HT-29 (cell line): ENCODE data around the gene REM2. TPM values are rescaled to one million over a fixed set of nuclear protein-coding genes. Genes with fewer than 3 reads are reported as not detected.

Source experiments
- DNase-seq: peaks from one replicate; pipeline ENCODE4 v3.0.0-alpha.2; 2015; ENCODE audit warnings: low spot score
- total RNA-seq: library from RNA; depleted of rRNA; stranded (reverse); fragments of >200 nt; shearing (Covaris generic); gene quantifications from 2 replicates; pipeline ENCODE4 v1.2.3, GENCODE V29; 2014; rRNA removed

Gene REM2
- 0.18 and 0.53 TPM in 2 replicates for total RNA-seq

DNA sequence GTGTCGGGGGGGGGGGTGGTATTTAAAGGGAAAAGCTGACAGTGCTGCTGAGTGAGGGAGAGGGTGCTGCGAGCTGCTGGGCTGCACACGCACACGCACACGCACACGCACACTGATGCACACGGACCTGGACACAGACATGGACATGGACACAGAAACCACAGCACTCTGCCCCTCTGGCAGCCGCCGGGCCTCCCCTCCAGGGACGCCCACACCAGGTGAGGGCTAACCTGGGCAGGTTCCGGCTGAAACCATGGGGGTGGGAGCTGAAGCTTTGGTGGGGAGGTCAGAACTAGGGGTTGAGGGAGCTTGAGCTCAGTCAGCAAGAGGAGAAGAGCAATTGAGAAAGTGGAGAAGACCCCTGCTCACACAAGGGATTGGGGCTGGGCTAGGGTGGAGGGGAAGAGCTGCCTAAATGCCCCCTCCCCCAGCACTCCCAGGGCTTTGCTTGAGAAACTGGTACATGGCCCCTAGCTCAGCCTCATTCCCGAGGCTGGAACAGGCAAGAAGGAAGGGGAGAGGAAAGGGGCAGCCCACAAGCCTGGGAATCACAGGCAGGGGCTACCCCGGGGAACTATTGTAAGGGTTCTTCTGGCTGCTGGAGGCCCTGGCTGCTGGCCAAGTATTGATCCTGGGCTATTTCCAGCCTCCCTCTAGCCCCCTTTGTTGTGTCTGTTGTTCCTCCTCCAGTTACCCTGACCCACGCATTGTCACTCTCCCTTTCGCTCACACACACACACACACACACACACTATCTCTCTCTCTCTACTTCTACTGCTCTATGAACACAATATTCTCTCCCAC, at the start of gene REM2:
Gene REM2 (plus strand): TSS at position 50 of the 804 bp plus-strand sequence. CDS start 66 bp downstream, at position 116.
- no peak for DNase-seq

DNA sequence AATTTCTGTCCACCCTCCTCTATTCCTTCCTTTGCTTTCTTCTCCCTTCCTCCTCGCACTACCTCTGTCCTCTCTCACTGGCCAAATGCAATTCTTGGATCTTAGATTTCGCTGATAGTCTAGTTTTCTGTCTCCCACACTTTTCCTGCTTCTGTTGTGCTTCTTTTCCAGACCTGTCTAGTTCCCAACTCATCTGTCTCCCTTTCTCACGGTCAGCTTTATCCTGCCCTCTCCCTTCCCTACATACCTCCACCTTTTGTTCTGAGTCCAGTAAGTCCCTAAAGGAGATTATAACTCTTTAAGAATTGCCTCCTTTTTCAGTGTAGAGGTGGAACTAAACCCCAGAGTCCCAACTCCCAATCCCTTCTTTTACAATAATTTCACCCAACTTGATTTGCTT, 47.5 kb upstream of the REM2 start:
- DNase-seq, result no peak

DNA sequence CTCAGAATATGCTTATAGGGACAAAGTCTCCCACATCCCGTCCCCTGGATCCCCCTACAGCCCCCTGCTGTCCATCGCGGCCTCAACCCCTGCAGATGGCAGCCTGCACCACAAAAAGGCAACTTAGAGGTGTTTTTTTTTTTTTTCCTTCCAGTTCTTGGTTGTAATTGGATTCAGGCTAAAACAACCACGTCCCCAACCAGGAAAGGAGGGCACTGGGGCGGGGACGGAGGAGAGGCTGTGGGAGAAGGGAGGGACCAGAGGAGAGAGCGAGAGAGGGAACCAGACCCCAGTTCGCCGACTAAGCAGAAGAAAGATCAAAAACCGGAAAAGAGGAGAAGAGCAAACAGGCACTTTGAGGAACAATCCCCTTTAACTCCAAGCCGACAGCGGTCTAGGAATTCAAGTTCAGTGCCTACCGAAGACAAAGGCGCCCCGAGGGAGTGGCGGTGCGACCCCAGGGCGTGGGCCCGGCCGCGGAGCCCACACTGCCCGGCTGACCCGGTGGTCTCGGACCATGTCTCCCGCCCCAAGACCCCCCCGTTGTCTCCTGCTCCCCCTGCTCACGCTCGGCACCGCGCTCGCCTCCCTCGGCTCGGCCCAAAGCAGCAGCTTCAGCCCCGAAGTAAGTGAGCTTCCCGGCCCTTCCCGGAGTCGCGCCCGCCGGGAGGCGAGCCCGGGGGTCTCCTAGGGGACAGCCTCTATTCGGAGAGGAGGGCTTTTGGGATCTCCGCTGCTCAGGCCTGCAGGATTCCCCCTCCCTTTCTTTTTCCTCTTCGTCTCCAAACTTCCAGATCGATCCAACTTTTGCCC, 46.5 kb upstream of the REM2 start, which contains the start of gene MMP14:
Gene MMP14 (plus strand): TSS at position 285 of the 813 bp plus-strand sequence. CDS start 233 bp downstream, at position 518.
- DNase-seq, result no peak

DNA sequence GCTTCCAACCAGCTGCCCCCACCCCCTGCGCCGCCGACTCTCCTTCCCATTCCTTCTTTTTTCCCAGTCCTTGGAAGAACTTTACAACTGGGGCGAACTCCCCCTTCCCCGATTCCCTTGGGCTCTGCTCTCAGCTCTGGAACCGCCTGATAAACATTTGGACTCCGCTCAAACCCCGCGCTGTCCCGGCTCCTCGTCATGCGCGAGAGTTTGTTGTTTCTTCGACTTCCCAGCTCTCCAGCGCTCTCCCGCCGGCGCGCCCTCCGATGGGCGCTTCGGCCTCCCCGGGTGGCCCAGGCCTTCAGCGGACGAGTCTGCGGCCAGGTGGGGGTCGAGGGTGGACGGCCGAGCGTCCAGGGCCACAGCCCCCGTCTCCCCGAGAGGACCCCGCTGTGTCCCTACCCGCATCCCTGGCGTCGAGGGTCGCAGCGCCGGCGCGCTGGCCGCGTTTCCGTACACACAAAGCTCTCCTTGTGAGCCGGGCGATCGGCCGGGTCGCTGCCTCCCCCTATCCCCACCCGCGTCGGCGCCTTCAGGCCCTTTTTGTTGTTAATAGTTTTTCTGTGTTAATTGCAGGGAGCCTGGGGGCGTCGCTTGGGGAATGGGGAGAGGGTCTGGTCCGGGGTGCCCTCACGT, 45.8 kb upstream of the REM2 start:
- DNase-seq, result no peak

DNA sequence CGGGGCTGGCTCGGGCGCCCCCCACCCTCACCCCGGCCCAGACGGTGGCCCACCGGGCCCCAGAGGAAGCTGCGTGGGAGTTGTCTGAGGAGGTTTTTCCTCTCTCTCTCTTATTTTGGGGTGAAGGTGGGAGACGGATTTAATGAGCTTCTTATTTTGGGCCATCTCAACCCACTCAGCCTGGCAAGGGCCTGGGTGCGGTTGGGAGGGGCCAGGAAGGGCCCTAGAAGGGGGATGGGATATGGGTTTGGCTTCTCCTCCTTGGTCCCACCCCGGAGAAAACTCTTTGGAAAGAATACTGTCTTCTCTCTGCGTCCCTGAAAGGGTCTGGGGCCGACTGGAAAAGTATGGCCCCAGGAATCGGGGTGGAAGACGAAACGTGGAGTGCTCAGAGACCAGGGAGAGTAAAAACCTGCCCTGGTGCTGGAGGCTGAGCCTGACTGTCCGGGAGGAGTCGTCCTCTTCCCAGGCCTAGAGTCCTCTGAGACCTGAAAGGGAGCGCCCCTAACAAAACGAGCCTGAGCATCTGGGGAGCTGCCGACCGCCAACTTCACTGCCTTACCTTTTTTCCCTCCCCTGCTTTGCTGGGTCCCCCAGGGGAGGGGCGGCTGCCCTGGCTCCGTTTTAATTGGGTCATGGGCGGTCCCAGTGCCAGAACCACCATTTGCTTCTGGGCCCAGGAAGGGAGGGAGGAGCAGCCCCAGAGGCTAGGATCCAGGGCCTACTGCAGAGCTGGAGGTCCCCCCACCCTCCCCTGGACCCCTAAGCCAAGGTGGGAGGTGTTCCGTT, 45.1 kb upstream of the REM2 start:
- no peak for DNase-seq

- no peak for DNase-seq
Observed at GRCh38 chr14:22838631-22839041, 44.4 kb upstream of the REM2 start.

- DNase-seq, result no peak
Observed at GRCh38 chr14:22839159-22839779, 43.8 kb upstream of the REM2 start.

- DNase-seq, result no peak
Observed at GRCh38 chr14:22841311-22841710, 41.7 kb upstream of the REM2 start.

GRCh38 chr14:22841769-22842168, 41.3 kb upstream of the REM2 start:
- no peak for DNase-seq

DNA sequence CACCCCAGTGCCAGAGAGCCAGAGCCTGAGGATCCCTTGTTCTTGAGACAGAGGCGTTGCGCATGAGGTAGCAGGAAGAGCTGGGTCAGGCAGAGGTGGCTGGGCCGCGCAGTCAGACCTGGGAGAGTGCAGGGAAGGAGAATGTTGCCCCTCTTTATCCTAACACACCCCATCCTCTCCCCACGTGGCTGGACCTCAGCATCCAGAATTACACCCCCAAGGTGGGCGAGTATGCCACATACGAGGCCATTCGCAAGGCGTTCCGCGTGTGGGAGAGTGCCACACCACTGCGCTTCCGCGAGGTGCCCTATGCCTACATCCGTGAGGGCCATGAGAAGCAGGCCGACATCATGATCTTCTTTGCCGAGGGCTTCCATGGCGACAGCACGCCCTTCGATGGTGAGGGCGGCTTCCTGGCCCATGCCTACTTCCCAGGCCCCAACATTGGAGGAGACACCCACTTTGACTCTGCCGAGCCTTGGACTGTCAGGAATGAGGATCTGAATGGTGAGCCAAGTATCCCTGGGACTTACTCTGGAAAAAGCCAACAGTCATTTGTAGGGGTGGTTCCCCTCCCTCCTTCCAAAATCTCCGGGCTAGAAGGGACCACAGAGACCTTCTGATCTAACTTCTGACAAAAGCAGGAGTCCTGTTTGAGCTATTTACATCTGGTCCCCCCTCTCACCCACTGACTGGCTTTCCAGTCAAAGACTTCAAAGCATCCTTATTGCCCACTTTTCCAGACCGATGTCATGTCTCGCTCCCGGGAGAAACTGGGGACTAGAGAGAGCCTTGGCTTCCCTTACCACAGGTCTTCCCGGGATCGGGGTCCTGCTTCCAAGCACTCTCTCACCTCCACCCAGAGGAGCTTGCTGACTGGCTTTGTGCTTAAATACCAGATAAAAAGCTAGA, 40.6 kb upstream of the REM2 start:
- no peak for DNase-seq

- DNase-seq, result no peak
Observed at GRCh38 chr14:22843123-22843925, 39.7 kb upstream of the REM2 start.

DNA sequence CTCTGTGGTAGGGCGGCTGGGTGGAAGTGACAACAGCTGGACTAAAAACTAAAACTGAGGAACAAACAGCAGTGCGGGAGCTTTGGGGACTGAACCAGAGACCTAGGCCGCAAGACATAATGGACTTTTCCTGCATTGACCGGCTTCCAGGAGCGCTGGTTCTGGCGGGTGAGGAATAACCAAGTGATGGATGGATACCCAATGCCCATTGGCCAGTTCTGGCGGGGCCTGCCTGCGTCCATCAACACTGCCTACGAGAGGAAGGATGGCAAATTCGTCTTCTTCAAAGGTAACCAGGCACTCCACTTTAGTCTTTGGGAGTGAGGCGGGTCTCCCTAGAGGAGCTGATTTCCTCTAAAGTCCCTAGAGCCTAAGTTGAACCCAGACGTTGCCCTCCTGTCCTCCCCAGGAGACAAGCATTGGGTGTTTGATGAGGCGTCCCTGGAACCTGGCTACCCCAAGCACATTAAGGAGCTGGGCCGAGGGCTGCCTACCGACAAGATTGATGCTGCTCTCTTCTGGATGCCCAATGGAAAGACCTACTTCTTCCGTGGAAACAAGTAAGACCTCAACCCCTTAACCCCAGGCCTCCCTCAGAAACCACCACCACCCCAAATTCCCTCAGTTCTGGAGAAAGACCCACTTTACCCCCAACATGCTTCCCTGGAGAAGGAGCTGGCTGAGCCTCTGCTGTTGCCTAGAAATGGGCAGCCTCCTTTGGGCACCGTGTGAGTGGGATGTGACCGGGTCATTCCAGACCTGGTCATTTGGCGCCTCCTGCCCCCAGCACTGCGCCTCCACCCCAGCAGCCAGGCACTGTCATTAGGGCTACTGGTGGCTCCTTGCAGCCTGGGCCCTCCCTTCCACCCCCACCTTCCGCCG, 38.6 kb upstream of the REM2 start:
- no peak for DNase-seq

- DNase-seq, result no peak
Observed at GRCh38 chr14:22845103-22845394, 38.0 kb upstream of the REM2 start.

GRCh38 chr14:22845821-22846625, 37.0 kb upstream of the REM2 start:
- no peak for DNase-seq

DNA sequence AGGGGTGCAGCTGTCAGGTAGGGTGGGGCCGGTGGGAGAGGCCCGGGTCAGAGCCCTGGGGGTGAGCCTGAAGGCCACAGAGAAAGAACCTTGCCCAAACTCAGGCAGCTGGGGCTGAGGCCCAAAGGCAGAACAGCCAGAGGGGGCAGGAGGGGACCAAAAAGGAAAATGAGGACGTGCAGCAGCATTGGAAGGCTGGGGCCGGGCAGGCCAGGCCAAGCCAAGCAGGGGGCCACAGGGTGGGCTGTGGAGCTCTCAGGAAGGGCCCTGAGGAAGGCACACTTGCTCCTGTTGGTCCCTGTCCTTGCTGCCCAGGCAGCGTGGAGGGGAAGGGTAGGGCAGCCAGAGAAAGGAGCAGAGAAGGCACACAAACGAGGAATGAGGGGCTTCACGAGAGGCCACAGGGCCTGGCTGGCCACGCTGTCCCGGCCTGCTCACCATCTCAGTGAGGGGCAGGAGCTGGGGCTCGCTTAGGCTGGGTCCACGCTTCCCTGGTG, 36.2 kb upstream of the REM2 start:
- DNase-seq, result no peak

DNA sequence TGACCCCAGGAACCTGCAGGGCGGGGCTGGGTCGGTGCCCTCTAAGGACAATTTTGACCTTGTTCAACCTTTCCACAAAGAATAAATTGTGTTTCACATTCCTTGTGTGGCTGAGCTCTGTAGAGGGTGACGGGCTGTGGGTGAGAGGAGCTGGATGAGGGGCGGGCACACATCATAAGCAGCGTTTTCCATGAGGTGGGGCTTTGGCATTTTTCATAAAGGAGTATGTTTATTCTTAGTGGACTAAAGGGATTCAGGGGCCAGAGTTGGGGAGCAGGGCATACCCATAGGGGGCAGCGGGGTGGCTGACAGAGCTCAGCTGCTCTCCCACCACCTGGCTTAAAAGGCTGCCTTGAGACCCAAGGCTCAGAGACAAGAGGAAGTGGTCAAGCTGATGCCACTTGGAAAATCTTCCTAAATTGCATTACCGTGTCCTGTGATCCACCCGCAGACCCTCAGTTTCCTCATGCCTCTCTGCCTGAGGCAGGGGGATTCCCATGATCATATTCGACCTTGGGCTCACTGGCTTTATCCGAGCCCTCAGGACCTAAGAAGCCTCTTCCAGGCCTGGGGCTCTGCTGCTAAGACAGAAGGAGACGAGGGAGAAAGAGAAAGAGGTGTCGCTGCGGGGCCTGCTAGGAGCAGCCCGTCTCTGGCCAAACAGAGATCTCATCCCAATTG, 35.2 kb upstream of the REM2 start:
- no peak for DNase-seq
